Stomach (tissue), 9 donors: Measurements from ENCODE around the gene ATL2. TPM values are rescaled to one million over a fixed set of nuclear protein-coding genes. Genes with fewer than 3 reads are reported as not detected.

Experiments
- DNase-seq, 2 donors: peaks; one replicate each; pipeline versions ENCODE4 v3.0.0 to v3.0.0-alpha.2; 2013 to 2019
- H3K27ac ChIP-seq, 5 donors: fragments of 200-600 bp in 4 of 5; sonication (generic) in 4 of 5; one replicate each; pipeline ENCODE4 v1.5.1; 2013 to 2019; ENCODE audit warnings: mild to moderate bottlenecking in 1 of 5, moderate library complexity in 1 of 5
- H3K27me3 ChIP-seq, 3 donors: fragments of 200-600 bp; sonication (generic); one replicate each; pipeline ENCODE4 v1.5.1; 2017 to 2019; ENCODE audit warnings: mixed run types in 1 of 3
- H3K36me3 ChIP-seq, 4 donors: fragments of 200-600 bp; sonication (generic); 1 replicate in 3 of 4; 2 replicates in 1 of 4; pipeline ENCODE4 v1.5.1; 2016 to 2019
- H3K4me1 ChIP-seq, 4 donors: fragments of 200-600 bp; sonication (generic); one replicate each; pipeline ENCODE4 v1.5.1; 2016 to 2019
- H3K4me3 ChIP-seq, 4 donors: fragments of 200-600 bp; sonication (generic) in 3 of 4; one replicate each; pipeline ENCODE4 v1.5.1; 2016 to 2019; ENCODE audit warnings: mild to moderate bottlenecking in 1 of 4
- H3K9me3 ChIP-seq, 4 donors: fragments of 200-600 bp; sonication (generic); one replicate each; pipeline ENCODE4 v1.5.1; 2016 to 2019
- CTCF ChIP-seq, 7 experiments: fragments of 450-650 bp in 4 of 7; fragments of 200-600 bp in 3 of 7; sonication (generic) in 3 of 7; IDR thresholded peaks; one replicate each; pipeline ENCODE4 v1.5.1; 2016 to 2019; ENCODE audit warnings: antibody characterized with exemption in 7 of 7, control low read depth in 2 of 7, mild to moderate bottlenecking in 1 of 7
- EP300 ChIP-seq: sonication (generic); formaldehyde crosslinking; IDR thresholded peaks from one replicate; pipeline ENCODE4 v1.6.1; 2017; ENCODE audit warnings: antibody characterized with exemption
- POLR2A ChIP-seq, 4 donors: fragments of 450-650 bp; IDR thresholded peaks; one replicate each; pipeline ENCODE4 v1.6.1; 2016; ENCODE audit warnings: antibody characterized with exemption in 4 of 4, control low read depth in 2 of 4, mild to moderate bottlenecking in 1 of 4, moderate library complexity in 1 of 4
- POLR2AphosphoS5 ChIP-seq, 3 donors: sonication (generic); formaldehyde crosslinking; IDR thresholded peaks; one replicate each; pipeline ENCODE4 v1.6.1; 2016; ENCODE audit warnings: antibody characterized with exemption in 3 of 3
- WGBS, 5 donors: extraction: QIAGEN DNeasy Blood & Tissue Kit in 3 of 5; methylation state at CpG; one replicate each; pipeline versions ENCODE4 v1.1.5 to v1.1.7; 2013 to 2018; 5-methylcytosine and 5-hydroxymethylcytosine counted together
- intact Hi-C: fragments of 100-400 bp; cut with DNase I; formaldehyde crosslinking; loops from one replicate; pipeline ENCODE4 v1.15.1; 2023; ENCODE audit warnings: low total_unique reads
- polyA plus RNA-seq, 3 donors: library from polyadenylated mRNA; stranded (reverse); fragments of 200-250 nt; gene quantifications; one replicate each; pipeline ENCODE4 v1.2.3, GENCODE V29; 2013
- total RNA-seq, 5 donors: library from RNA; depleted of rRNA; stranded (reverse); fragments of >200 nt; gene quantifications; one replicate each; pipeline versions ENCODE4 v1.1.0 to v1.2.3, GENCODE V29; 2014 to 2016
- donor health status: healthy with polysubstance abuse.
- donor health status: Bipolar disorder and iron deficiency.
- donor health status: healthy.

ATL2 gene
- total and polyA plus RNA-seq, 8 donors = 8.4 to 462 (median 64.2) TPM

GRCh38 chr2:38254796-38255195 lies 122.3 kb downstream of the ATL2 start:
- no peaks in the 10 kb centered on the region for H3K36me3 ChIP-seq
- intact Hi-C loops = no loop called here

GRCh38 chr2:38251940-38252339 lies 125.1 kb downstream of the ATL2 start:
- H3K36me3 ChIP-seq = no peaks in the 10 kb centered on the region
- H3K4me3 ChIP-seq = no peak overlapping the region
- no peaks in the 10 kb centered on the region for H3K4me1 ChIP-seq
- no peak for DNase-seq
- WGBS, 5 donors = 28 to 50% (median 45%) methylated on average over 1 of the region's 1 CpG
- no peaks in the 10 kb centered on the region for H3K9me3 ChIP-seq
- TF ChIP-seq CTCF (IDR thresholded peaks at IDR 0.05) (no peak), POLR2AphosphoS5 (IDR thresholded peaks at IDR 0.05) (no peak), POLR2A (IDR thresholded peaks at IDR 0.05) (no peak), EP300 (no peak)
- intact Hi-C loops = no loop called here
- H3K27me3 ChIP-seq = no peaks in the 10 kb centered on the region
- H3K27ac ChIP-seq = no peak overlapping the region

More at GRCh38 chr2:38254796-38255195, 122.3 kb downstream of the ATL2 start:
- Histone ChIP-seq H3K27ac (no peak overlapping the region), H3K4me3 (no peak overlapping the region), H3K4me1 (no peaks in the 10 kb centered on the region), H3K9me3 (no peaks in the 10 kb centered on the region), H3K27me3 (no peaks in the 10 kb centered on the region)
- WGBS, 5 donors = 93 to 99% (median 96%) methylated on average over 5 of the region's 5 CpGs
- no peak for TF ChIP-seq CTCF (IDR thresholded peaks at IDR 0.05)
- no peak for TF ChIP-seq POLR2AphosphoS5 (IDR thresholded peaks at IDR 0.05)
- TF ChIP-seq POLR2A (IDR thresholded peaks at IDR 0.05) = no peak
- no peak for TF ChIP-seq EP300
- no peak for DNase-seq

GRCh38 chr2:38248707-38249106 lies 128.4 kb downstream of the ATL2 start:
- H3K27ac ChIP-seq = no peak overlapping the region
- TF ChIP-seq CTCF (IDR thresholded peaks at IDR 0.05) = no peak
- no peak for TF ChIP-seq EP300
- TF ChIP-seq POLR2AphosphoS5 (IDR thresholded peaks at IDR 0.05) = no peak
- TF ChIP-seq POLR2A (IDR thresholded peaks at IDR 0.05) = no peak
- H3K36me3 ChIP-seq = no peaks in the 10 kb centered on the region
- no peak for DNase-seq
- no peak overlapping the region for H3K4me3 ChIP-seq
- no peaks in the 10 kb centered on the region for H3K4me1 ChIP-seq
- intact Hi-C loops = no loop called here
- H3K9me3 ChIP-seq = no peaks in the 10 kb centered on the region
- H3K27me3 ChIP-seq = no peaks in the 10 kb centered on the region
- WGBS, 5 donors = 75 to 86% (median 78%) methylated on average over 2 of the region's 2 CpGs

- Histone ChIP-seq H3K36me3 (no peaks in the 10 kb centered on the region), H3K27me3 (no peaks in the 10 kb centered on the region), H3K4me3 (no peak overlapping the region), H3K9me3 (no peaks in the 10 kb centered on the region), H3K27ac (no peak overlapping the region), H3K4me1 (no peaks in the 10 kb centered on the region)
- intact Hi-C loops = no loop called here
- WGBS, 5 donors = 69 to 76% (median 72%) methylated on average over 4 of the region's 4 CpGs
- no peak for TF ChIP-seq EP300
- TF ChIP-seq CTCF (IDR thresholded peaks at IDR 0.05) = no peak
- TF ChIP-seq POLR2A (IDR thresholded peaks at IDR 0.05) = no peak
- TF ChIP-seq POLR2AphosphoS5 (IDR thresholded peaks at IDR 0.05) = no peak
- DNase-seq = peak in 1 of 2 donors; percentile 60
These were observed 128.8 kb downstream of the ATL2 start for GRCh38 chr2:38248255-38248654.
